OCI-LY7 (cell line): ENCODE measurements around the gene TP53RK.

Source experiments
- EZH2phosphoT487 ChIP-seq: fragments of 200-600 bp; sonication (generic); IDR thresholded peaks from 2 replicates; pipeline ENCODE4 v1.6.1; 2018; ENCODE audit warnings: low read depth, borderline replicate concordance, mild to moderate bottlenecking, mixed run types, antibody characterized with exemption, low read length, moderate library complexity, mixed read lengths
- TF ChIP-seq, protein P1 (sequence below): fragments of 200-600 bp; sonication (generic); conservative IDR thresholded peaks from 2 replicates; pipeline ENCODE4 v1.5.1; 2014; ENCODE audit warnings: mild to moderate bottlenecking, antibody characterized with exemption, low read length, moderate library complexity, mixed read lengths

DNA sequence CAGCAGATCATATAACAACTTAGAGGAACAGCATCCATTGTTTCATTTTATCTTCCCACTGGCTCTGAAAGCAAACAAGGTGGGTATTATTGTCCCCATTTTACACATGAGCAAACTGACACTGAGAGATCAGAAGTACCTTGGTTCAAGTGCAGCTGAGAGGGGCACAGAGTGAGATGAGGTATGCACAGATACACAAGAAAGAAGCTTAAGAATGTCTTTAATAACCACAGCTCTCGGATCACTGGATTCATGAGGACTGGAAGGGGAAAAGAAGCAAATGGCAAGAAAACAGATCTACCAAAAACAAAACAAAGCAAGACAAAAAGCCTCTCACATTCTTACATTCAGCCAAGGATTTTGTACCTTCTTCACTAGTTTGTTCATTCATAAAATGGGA lies 30.8 kb upstream of the TP53RK start:
- TF ChIP-seq, protein P1, sequence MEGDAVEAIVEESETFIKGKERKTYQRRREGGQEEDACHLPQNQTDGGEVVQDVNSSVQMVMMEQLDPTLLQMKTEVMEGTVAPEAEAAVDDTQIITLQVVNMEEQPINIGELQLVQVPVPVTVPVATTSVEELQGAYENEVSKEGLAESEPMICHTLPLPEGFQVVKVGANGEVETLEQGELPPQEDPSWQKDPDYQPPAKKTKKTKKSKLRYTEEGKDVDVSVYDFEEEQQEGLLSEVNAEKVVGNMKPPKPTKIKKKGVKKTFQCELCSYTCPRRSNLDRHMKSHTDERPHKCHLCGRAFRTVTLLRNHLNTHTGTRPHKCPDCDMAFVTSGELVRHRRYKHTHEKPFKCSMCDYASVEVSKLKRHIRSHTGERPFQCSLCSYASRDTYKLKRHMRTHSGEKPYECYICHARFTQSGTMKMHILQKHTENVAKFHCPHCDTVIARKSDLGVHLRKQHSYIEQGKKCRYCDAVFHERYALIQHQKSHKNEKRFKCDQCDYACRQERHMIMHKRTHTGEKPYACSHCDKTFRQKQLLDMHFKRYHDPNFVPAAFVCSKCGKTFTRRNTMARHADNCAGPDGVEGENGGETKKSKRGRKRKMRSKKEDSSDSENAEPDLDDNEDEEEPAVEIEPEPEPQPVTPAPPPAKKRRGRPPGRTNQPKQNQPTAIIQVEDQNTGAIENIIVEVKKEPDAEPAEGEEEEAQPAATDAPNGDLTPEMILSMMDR = no peak
- no peak for TF ChIP-seq EZH2phosphoT487
